HCT116 (cell line): ENCODE results near the gene BCAN. TPM values are rescaled to one million over a fixed set of nuclear protein-coding genes. Genes with fewer than 3 reads are reported as not detected.

Experiments used
- ATAC-seq: fragments of 200-7000 bp; cut with Tn5 transposase; 2 replicates; pipeline ENCODE4 v1.9.1; 2020; ENCODE audit warnings: mild to moderate bottlenecking, moderate library complexity
- BruUV-seq: library from RNA; stranded (reverse); fragments of 400-500 nt; replicated peaks from 2 replicates; lab custom pipeline; 2021; lab: Mats Ljungman, UMichigan
- CTCF ChIA-PET: fragments of 300-600 bp; sonication (Branson Sonifier 250); formaldehyde crosslinking; loops from one replicate; lab custom pipeline; 2021; ENCODE audit warnings: antibody characterized with exemption; lab: Charles Lee
- POLR2A ChIA-PET: fragments of 300-600, 350-600 bp; sonication (Branson Sonifier 250); formaldehyde crosslinking; loops from one replicate; lab custom pipeline; 2021; ENCODE audit warnings: antibody characterized with exemption; lab: Charles Lee
- RAD21 ChIA-PET, 2 experiments: fragments of 300-600 bp; sonication (Branson Sonifier 250); formaldehyde crosslinking; loops; one replicate each; lab custom pipeline; 2023; ENCODE audit warnings: low total read pairs in 2 of 2; ENCODE audit not compliant: uncharacterized antibody in 2 of 2, unreplicated experiment in 2 of 2, low non-redundant PET in 1 of 2; lab: Charles Lee
- DNase-seq: peaks from one replicate; pipeline ENCODE4 v3.0.0-alpha.2; 2010; ENCODE audit warnings: low read depth, low spot score
- H2AFZ ChIP-seq: fragments of 200-600 bp; shearing (Covaris generic), sonication (generic); 2 replicates; pipeline ENCODE4 v1.6.1; 2017; ENCODE audit warnings: low read depth, mixed run types, mixed read lengths, antibody characterized with exemption, low read length; ENCODE audit not compliant: poor library complexity, severe bottlenecking
- H3K27ac ChIP-seq: 2 replicates; pipeline ENCODE4 v1.5.1; 2012; ENCODE audit warnings: low read depth, low read length
- H3K27me3 ChIP-seq: fragments of 200-600 bp; sonication (generic); 2 replicates; pipeline ENCODE4 v1.6.1; 2016; ENCODE audit warnings: mixed run types, low read length, mixed read lengths; ENCODE audit not compliant: insufficient read depth
- H3K36me3 ChIP-seq, 2 experiments: fragments of 200-500 bp in 1 of 2; fragments of 200-600 bp in 1 of 2; sonication (Bioruptor generic) in 1 of 2; sonication (generic) in 1 of 2; 2 replicates each; pipeline versions ENCODE4 v1.5.1 to v1.6.1; 2014 to 2016; ENCODE audit warnings: low read length in 2 of 2, inconsistent platforms in 1 of 2, mixed read lengths in 1 of 2, mixed run types in 1 of 2; ENCODE audit not compliant: insufficient read depth in 2 of 2, control insufficient read depth in 1 of 2
- H3K4me1 ChIP-seq, 2 experiments: fragments of 200-600 bp in 1 of 2; sonication (generic) in 1 of 2; 2 replicates each; pipeline versions ENCODE4 v1.5.1 to v1.6.1; 2012 to 2017; ENCODE audit warnings: low read length in 2 of 2, inconsistent platforms in 1 of 2, mild to moderate bottlenecking in 1 of 2, mixed read lengths in 1 of 2, mixed run types in 1 of 2, moderate library complexity in 1 of 2; ENCODE audit not compliant: insufficient read depth in 2 of 2, control insufficient read depth in 1 of 2
- H3K4me2 ChIP-seq: fragments of 200-600 bp; sonication (generic); 2 replicates; pipeline ENCODE4 v1.6.1; 2017; ENCODE audit warnings: mixed run types, low read length, mixed read lengths
- H3K4me3 ChIP-seq, 2 experiments: fragments of 200-600 bp in 1 of 2; sonication (generic) in 1 of 2; replicated peaks in 1 of 2; 2 replicates each; pipeline ENCODE4 v1.5.1; 2011 to 2016; ENCODE audit warnings: low read length in 2 of 2, control low read depth in 1 of 2, low read depth in 1 of 2, mild to moderate bottlenecking in 1 of 2, mixed read lengths in 1 of 2, mixed run types in 1 of 2
- H3K79me2 ChIP-seq: fragments of 200-600 bp; sonication (generic); 2 replicates; pipeline ENCODE4 v1.6.1; 2017; ENCODE audit warnings: mild to moderate bottlenecking, mixed run types, low read length, moderate library complexity, mixed read lengths; ENCODE audit not compliant: insufficient read depth
- H3K9ac ChIP-seq: fragments of 200-600 bp; sonication (generic); 2 replicates; pipeline ENCODE4 v1.6.1; 2016; ENCODE audit warnings: low read length, mixed read lengths
- H3K9me2 ChIP-seq: fragments of 200-600 bp; sonication (generic), shearing (Covaris generic); 2 replicates; pipeline ENCODE4 v1.6.1; 2017; ENCODE audit warnings: mixed run types, mild to moderate bottlenecking, moderate library complexity; ENCODE audit not compliant: insufficient read depth
- H3K9me3 ChIP-seq, 2 experiments: fragments of 200-500 bp in 1 of 2; fragments of 200-600 bp in 1 of 2; sonication (Bioruptor generic) in 1 of 2; sonication (generic) in 1 of 2; 2 replicates each; pipeline ENCODE4 v1.6.1; 2014 to 2017; ENCODE audit warnings: low read length in 2 of 2, mixed read lengths in 2 of 2, inconsistent platforms in 1 of 2, low read depth in 1 of 2, mild to moderate bottlenecking in 1 of 2, mixed run types in 1 of 2, moderate library complexity in 1 of 2; ENCODE audit not compliant: control insufficient read depth in 1 of 2, insufficient read depth in 1 of 2
- H4K20me1 ChIP-seq: fragments of 200-600 bp; sonication (generic), shearing (Covaris generic); 2 replicates; pipeline ENCODE4 v1.6.1; 2017; ENCODE audit warnings: mixed run types, mild to moderate bottlenecking, moderate library complexity; ENCODE audit not compliant: insufficient read depth
- ATF3 ChIP-seq: IDR thresholded peaks from 2 replicates; pipeline ENCODE4 v1.6.1; 2012
- CEBPB ChIP-seq: IDR thresholded peaks from 2 replicates; pipeline ENCODE4 v1.6.1; 2012; ENCODE audit warnings: low read depth
- EZH2phosphoT487 ChIP-seq: fragments of 200-600 bp; IDR thresholded peaks from 2 replicates; pipeline ENCODE4 v1.6.1; 2018; ENCODE audit warnings: antibody characterized with exemption, borderline replicate concordance
- POLR2A ChIP-seq: IDR thresholded peaks from 2 replicates; pipeline ENCODE4 v1.7.0; 2011; ENCODE audit warnings: borderline replicate concordance; ENCODE audit not compliant: insufficient read depth, insufficient read length; ENCODE audit errors: extremely low read depth
- POLR2AphosphoS5 ChIP-seq: IDR thresholded peaks from 2 replicates; pipeline ENCODE4 v1.6.1; 2011; ENCODE audit warnings: mild to moderate bottlenecking, low read depth, low read length, moderate library complexity
- SP1 ChIP-seq: IDR thresholded peaks from 2 replicates; pipeline ENCODE4 v1.6.1; 2012; ENCODE audit warnings: low read depth
- SRF ChIP-seq: IDR thresholded peaks from 2 replicates; pipeline ENCODE4 v1.6.1; 2012; ENCODE audit warnings: low read depth
- intact Hi-C: fragments of 100-400 bp; cut with micrococcal nuclease; formaldehyde crosslinking; loops from 2 replicates; pipeline ENCODE4 v1.10.0; 2022
- total RNA-seq: library from RNA; stranded (reverse); gene quantifications from one replicate; pipeline ENCODE4 v1.2.1, GENCODE V29; 2021; ENCODE audit not compliant: unreplicated experiment

BCAN gene
- total RNA-seq, 1 experiment from 2014 or later = not detected

GRCh38 chr1:156655151-156655903, 13.4 kb downstream of the BCAN start (continued):
- TF ChIP-seq CEBPB = no peak

GRCh38 chr1:156655904-156656516, 14.1 kb downstream of the BCAN start:
- H3K9me2 ChIP-seq = no peaks in the 10 kb centered on the region
- H3K9me3 ChIP-seq = no peaks in the 10 kb centered on the region
- CTCF ChIA-PET = no interaction called here
- H3K4me1 ChIP-seq = peaks cover 16 to 39% of the 10 kb centered on the region in 2 experiments
- H3K4me3 ChIP-seq = no peak overlapping the region
- no peak overlapping the region for H3K27ac ChIP-seq
- no peak overlapping the region for H2AFZ ChIP-seq
- no peak overlapping the region for H3K4me2 ChIP-seq
- DNase-seq (no peak), ATAC-seq (no peak)
- no peaks in the 10 kb centered on the region for H3K27me3 ChIP-seq
- H3K36me3 ChIP-seq = peaks cover 20 to 46% of the 10 kb centered on the region in 2 experiments
- H3K9ac ChIP-seq = no peak overlapping the region
- TF ChIP-seq POLR2AphosphoS5 (no peak; the same call in 1 of the 2 replicates), POLR2A (no peak), SRF (no peak), ATF3 (no peak), SP1 (no peak), EZH2phosphoT487 (no peak)
- no TSS peak for BruUV-seq
- POLR2A ChIA-PET = no interaction called here
- RAD21 ChIA-PET = interaction anchor here in 1 of 2 experiments (0.6 kb wide), 1 partner anchor 27 kb away, joined by 3 read pairs; no protein-coding TSS in a partner anchor
- intact Hi-C loops = no loop called here
- peaks cover 98% of the 10 kb centered on the region for H3K79me2 ChIP-seq
- peaks cover 10% of the 10 kb centered on the region; the same call in 1 of the 2 replicates for H4K20me1 ChIP-seq
